K562 (cell line): Measurements from ENCODE around the gene COQ4. TPM values are rescaled to one million over a fixed set of nuclear protein-coding genes. Genes with fewer than 3 reads are reported as not detected.

ENCODE experiments used
- CREB1 ChIP-seq, 2 experiments: sonication (generic) in 1 of 2; formaldehyde crosslinking in 1 of 2; IDR thresholded peaks; 2 replicates each; pipeline versions ENCODE4 v1.6.1 to v1.8.0; 2012 to 2022; ENCODE audit warnings: inconsistent platforms in 1 of 2, mild to moderate bottlenecking in 1 of 2, missing genetic modification reagents in 1 of 2, moderate library complexity in 1 of 2
- CREBBP ChIP-seq: IDR thresholded peaks from one replicate; pipeline ENCODE4 v1.6.1; 2012; ENCODE audit warnings: low read depth, mild to moderate bottlenecking, control low read depth, inconsistent platforms, low read length
- ELF1 ChIP-seq: fragments of 200-800 bp; sonication (Bioruptor generic); IDR thresholded peaks from 2 replicates; pipeline ENCODE4 v1.6.1; 2016; ENCODE audit warnings: missing genetic modification characterization, missing compliant biosample characterization
- ETV6 ChIP-seq, 3 experiments: fragments of 150-350 bp in 1 of 3; sonication (generic) in 1 of 3; formaldehyde crosslinking in 1 of 3; IDR thresholded peaks; 2 replicates each; pipeline versions ENCODE4 v1.6.1 to v1.8.0; 2014 to 2022; ENCODE audit warnings: borderline replicate concordance in 2 of 3, low read depth in 2 of 3, antibody characterized with exemption in 1 of 3, low read length in 1 of 3, mild to moderate bottlenecking in 1 of 3, missing genetic modification reagents in 1 of 3
- NFIX ChIP-seq: fragments of 250-450 bp; sonication (Bioruptor Pico); IDR thresholded peaks from 2 replicates; pipeline ENCODE4 v1.4.0; 2020; ENCODE audit warnings: low read depth, mild to moderate bottlenecking, moderate library complexity
- PHTF2 ChIP-seq: fragments of 250-450 bp; sonication (Bioruptor Pico); IDR thresholded peaks from 2 replicates; pipeline ENCODE4 v1.5.0; 2021; ENCODE audit warnings: mild to moderate bottlenecking
- SMARCC2 ChIP-seq: fragments of 450-650 bp; IDR thresholded peaks from 2 replicates; pipeline ENCODE4 v1.6.1; 2017; ENCODE audit warnings: antibody characterized with exemption, moderate library complexity, mild to moderate bottlenecking, low read depth
- TCF7 ChIP-seq: sonication (generic); IDR thresholded peaks from 2 replicates; pipeline ENCODE4 v1.6.1; 2016; ENCODE audit warnings: antibody characterized with exemption, borderline replicate concordance
- ZNF282 ChIP-seq: sonication (generic); formaldehyde crosslinking; IDR thresholded peaks from 2 replicates; pipeline ENCODE4 v1.8.1; 2023; ENCODE audit warnings: missing genetic modification reagents
- ZNF431 ChIP-seq: sonication (generic); formaldehyde crosslinking; IDR thresholded peaks from 2 replicates; pipeline ENCODE4 v1.8.0; 2022; ENCODE audit warnings: mild to moderate bottlenecking, missing genetic modification reagents
- ZNF583 ChIP-seq: fragments of 250-450 bp; sonication (Bioruptor Pico); IDR thresholded peaks from 2 replicates; pipeline ENCODE4 v1.4.0; 2020
- polyA plus RNA-seq, 8 experiments: library from polyadenylated mRNA; depleted of rRNA in 4 of 8; stranded (reverse) in 5 of 8; unstranded in 3 of 8; fragments of >200 nt; fragmentation: Nextera tagmentation in 2 of 8; fragmentation: Illumina TruSeq in 1 of 8; extraction: Ambion mirVana in 2 of 8; extraction: Trizol in 1 of 8; gene quantifications; 2 replicates each; pipeline versions ENCODE4 v1.2.1 to v1.2.3, GENCODE V29; 2011 to 2014; ENCODE audit warnings: inconsistent platforms in 1 of 8, missing spikeins in 1 of 8
- total RNA-seq, 7 experiments: library from RNA; depleted of rRNA in 6 of 7; stranded (reverse); fragments of >200 nt in 6 of 7; fragmentation: Illumina TruSeq in 2 of 7; extraction: Trizol in 2 of 7; gene quantifications; 2 replicates each; pipeline versions ENCODE4 v1.2.1 to v1.2.3, GENCODE V29; 2011 to 2021; ENCODE audit warnings: low replicate concordance in 1 of 7
- TF ChIP-seq, protein P1 (sequence below): sonication (generic); formaldehyde crosslinking; IDR thresholded peaks from 2 replicates; pipeline ENCODE4 v1.8.0; 2023; ENCODE audit warnings: mild to moderate bottlenecking, missing genetic modification reagents
- TF ChIP-seq, protein P2 (sequence below), 2 experiments: fragments of 450-650 bp in 1 of 2; sonication (generic) in 1 of 2; formaldehyde crosslinking in 1 of 2; IDR thresholded peaks; 2 replicates each; pipeline versions ENCODE4 v1.7.1 to v1.9.0; 2016 to 2022; ENCODE audit warnings: inconsistent platforms in 1 of 2, mild to moderate bottlenecking in 1 of 2, missing genetic modification reagents in 1 of 2
- TF ChIP-seq, protein P3 (sequence below): fragments of 450-650 bp; IDR thresholded peaks from one replicate; pipeline ENCODE4 v1.6.1; 2018; ENCODE audit warnings: mild to moderate bottlenecking, moderate library complexity; ENCODE audit not compliant: partially characterized antibody

Gene COQ4
- total and polyA plus RNA-seq, 9 of the 15 experiments (the other 6 are each of a cell fraction or from before 2014, with no cell fraction given): 9.1 to 135 (median 67.2) TPM

GRCh38 chr9:128370752-128371629, 48.4 kb downstream of the COQ4 start, which contains the start of gene URM1 (continued):
- TF ChIP-seq PHTF2 (no peak), ZNF431 (0 out of 2 replicates have a peak, but pooled peaks have one; percentile 21), ETV6 (IDR thresholded peaks at IDR 0.05; ENCODE audit: borderline replicate concordance in 1 of 2, low read depth in 2 of 2, low read length in 1 of 2) (peak in 1 of 2 experiments; percentile 56; a peak in 2 of 4 replicates), ETV6 (CRISPR knock-in tag; IDR thresholded peaks at IDR 0.05; ENCODE audit: borderline replicate concordance) (no peak), ZNF583 (CRISPR knock-in tag) (no peak), CREBBP (no peak), ZNF282 (CRISPR knock-in tag) (no peak), TCF7 (no peak), ELF1 (peak; percentile 67), CREB1 (IDR thresholded peaks at IDR 0.05) (no peak; the same call in 1 of the 2 replicates), CREB1 (CRISPR knock-in tag; IDR thresholded peaks at IDR 0.05) (no peak; the same call in 1 of the 2 replicates), SMARCC2 (peak; percentile 24; the same call in 1 of the 2 replicates), NFIX (CRISPR knock-in tag) (no peak)
- TF ChIP-seq, protein P1, sequence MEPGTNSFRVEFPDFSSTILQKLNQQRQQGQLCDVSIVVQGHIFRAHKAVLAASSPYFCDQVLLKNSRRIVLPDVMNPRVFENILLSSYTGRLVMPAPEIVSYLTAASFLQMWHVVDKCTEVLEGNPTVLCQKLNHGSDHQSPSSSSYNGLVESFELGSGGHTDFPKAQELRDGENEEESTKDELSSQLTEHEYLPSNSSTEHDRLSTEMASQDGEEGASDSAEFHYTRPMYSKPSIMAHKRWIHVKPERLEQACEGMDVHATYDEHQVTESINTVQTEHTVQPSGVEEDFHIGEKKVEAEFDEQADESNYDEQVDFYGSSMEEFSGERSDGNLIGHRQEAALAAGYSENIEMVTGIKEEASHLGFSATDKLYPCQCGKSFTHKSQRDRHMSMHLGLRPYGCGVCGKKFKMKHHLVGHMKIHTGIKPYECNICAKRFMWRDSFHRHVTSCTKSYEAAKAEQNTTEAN: no peak
- TF ChIP-seq, protein P2, sequence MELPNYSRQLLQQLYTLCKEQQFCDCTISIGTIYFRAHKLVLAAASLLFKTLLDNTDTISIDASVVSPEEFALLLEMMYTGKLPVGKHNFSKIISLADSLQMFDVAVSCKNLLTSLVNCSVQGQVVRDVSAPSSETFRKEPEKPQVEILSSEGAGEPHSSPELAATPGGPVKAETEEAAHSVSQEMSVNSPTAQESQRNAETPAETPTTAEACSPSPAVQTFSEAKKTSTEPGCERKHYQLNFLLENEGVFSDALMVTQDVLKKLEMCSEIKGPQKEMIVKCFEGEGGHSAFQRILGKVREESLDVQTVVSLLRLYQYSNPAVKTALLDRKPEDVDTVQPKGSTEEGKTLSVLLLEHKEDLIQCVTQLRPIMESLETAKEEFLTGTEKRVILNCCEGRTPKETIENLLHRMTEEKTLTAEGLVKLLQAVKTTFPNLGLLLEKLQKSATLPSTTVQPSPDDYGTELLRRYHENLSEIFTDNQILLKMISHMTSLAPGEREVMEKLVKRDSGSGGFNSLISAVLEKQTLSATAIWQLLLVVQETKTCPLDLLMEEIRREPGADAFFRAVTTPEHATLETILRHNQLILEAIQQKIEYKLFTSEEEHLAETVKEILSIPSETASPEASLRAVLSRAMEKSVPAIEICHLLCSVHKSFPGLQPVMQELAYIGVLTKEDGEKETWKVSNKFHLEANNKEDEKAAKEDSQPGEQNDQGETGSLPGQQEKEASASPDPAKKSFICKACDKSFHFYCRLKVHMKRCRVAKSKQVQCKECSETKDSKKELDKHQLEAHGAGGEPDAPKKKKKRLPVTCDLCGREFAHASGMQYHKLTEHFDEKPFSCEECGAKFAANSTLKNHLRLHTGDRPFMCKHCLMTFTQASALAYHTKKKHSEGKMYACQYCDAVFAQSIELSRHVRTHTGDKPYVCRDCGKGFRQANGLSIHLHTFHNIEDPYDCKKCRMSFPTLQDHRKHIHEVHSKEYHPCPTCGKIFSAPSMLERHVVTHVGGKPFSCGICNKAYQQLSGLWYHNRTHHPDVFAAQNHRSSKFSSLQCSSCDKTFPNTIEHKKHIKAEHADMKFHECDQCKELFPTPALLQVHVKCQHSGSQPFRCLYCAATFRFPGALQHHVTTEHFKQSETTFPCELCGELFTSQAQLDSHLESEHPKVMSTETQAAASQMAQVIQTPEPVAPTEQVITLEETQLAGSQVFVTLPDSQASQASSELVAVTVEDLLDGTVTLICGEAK (IDR thresholded peaks at IDR 0.05): peak; percentile 95
- TF ChIP-seq, protein P2 (CRISPR knock-in tag; IDR thresholded peaks at IDR 0.05): no peak
- TF ChIP-seq, protein P3, sequence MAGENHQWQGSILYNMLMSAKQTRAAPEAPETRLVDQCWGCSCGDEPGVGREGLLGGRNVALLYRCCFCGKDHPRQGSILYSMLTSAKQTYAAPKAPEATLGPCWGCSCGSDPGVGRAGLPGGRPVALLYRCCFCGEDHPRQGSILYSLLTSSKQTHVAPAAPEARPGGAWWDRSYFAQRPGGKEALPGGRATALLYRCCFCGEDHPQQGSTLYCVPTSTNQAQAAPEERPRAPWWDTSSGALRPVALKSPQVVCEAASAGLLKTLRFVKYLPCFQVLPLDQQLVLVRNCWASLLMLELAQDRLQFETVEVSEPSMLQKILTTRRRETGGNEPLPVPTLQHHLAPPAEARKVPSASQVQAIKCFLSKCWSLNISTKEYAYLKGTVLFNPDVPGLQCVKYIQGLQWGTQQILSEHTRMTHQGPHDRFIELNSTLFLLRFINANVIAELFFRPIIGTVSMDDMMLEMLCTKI: no peak
